A549 (cell line): ENCODE measurements around the gene RGL3. TPM values are rescaled to one million over a fixed set of nuclear protein-coding genes. Genes with fewer than 3 reads are reported as not detected.

Experiments used
- ATAC-seq, 2 experiments: fragments of 200-7000 bp in 1 of 2; fragments of >200 bp in 1 of 2; cut with Nextera tagmentation in 1 of 2; cut with Tn5 transposase in 1 of 2; 3 replicates each; pipeline versions ENCODE4 v1.8.0 to v1.9.1; 2018 to 2020; ENCODE audit warnings: mild to moderate bottlenecking in 1 of 2, moderate library complexity in 1 of 2
- CTCF ChIA-PET: fragments of 300-600 bp; sonication (Branson Sonifier 250); formaldehyde crosslinking; extraction: SDS; loops from one replicate; lab custom pipeline; 2021; ENCODE audit warnings: antibody characterized with exemption, inconsistent platforms; lab: Yijun Ruan, JAX
- POLR2A ChIA-PET: fragments of 350-600 bp; formaldehyde crosslinking; extraction: SDS; loops from one replicate; lab custom pipeline; 2021; ENCODE audit warnings: antibody characterized with exemption, inconsistent platforms; lab: Yijun Ruan, JAX
- DNase-seq, 2 experiments: peaks; one replicate each; pipeline versions ENCODE4 v3.0.0 to v3.0.0-alpha.2; 2011 to 2016; ENCODE audit warnings: low read depth in 1 of 2, low spot score in 1 of 2
- FAIRE-seq: peaks from 2 replicates; lab custom pipeline; 2011; peaks lifted over from hg19 to GRCh38; lab: Jason Lieb, UNC
- H3K27ac ChIP-seq, 2 experiments: fragments of >200 bp; sonication (Bioruptor Twin); formaldehyde crosslinking; 3 replicates each; pipeline ENCODE4 v1.5.1; 2016 to 2017
- H3K4me1 ChIP-seq: fragments of >200 bp; sonication (Bioruptor Twin); formaldehyde crosslinking; 3 replicates; pipeline ENCODE4 v1.6.1; 2016
- H3K4me2 ChIP-seq: fragments of >200 bp; sonication (Bioruptor Twin); formaldehyde crosslinking; 3 replicates; pipeline ENCODE4 v1.6.1; 2016
- H3K4me3 ChIP-seq: fragments of >200 bp; sonication (Bioruptor Twin); formaldehyde crosslinking; 3 replicates; pipeline ENCODE4 v1.5.1; 2016
- H3K9me3 ChIP-seq: fragments of >200 bp; sonication (Bioruptor Twin); formaldehyde crosslinking; 3 replicates; pipeline ENCODE4 v1.6.1; 2016
- CHD2 ChIP-seq: fragments of 150-350 bp; IDR thresholded peaks from 2 replicates; pipeline ENCODE4 v1.6.1; 2014; ENCODE audit warnings: low read length; ENCODE audit not compliant: partially characterized antibody
- EHMT2 ChIP-seq: fragments of 200-600 bp; sonication (generic); IDR thresholded peaks from 2 replicates; pipeline ENCODE4 v1.6.1; 2016; ENCODE audit warnings: antibody characterized with exemption, low read depth, mild to moderate bottlenecking, moderate library complexity
- FOSB ChIP-seq: fragments of 250-450 bp; sonication (Bioruptor Pico); IDR thresholded peaks from 2 replicates; pipeline ENCODE4 v1.5.0; 2020; ENCODE audit warnings: mild to moderate bottlenecking, moderate library complexity
- HDAC2 ChIP-seq: fragments of 200-600 bp; sonication (generic); IDR thresholded peaks from 2 replicates; pipeline ENCODE4 v1.6.1; 2016
- HEYL ChIP-seq: fragments of 250-450 bp; sonication (Bioruptor Pico); IDR thresholded peaks from 2 replicates; pipeline ENCODE4 v1.8.0; 2021; ENCODE audit warnings: mild to moderate bottlenecking, moderate library complexity
- HOXA7 ChIP-seq: fragments of 250-450 bp; sonication (Bioruptor Pico); IDR thresholded peaks from 2 replicates; pipeline ENCODE4 v1.5.0; 2020; ENCODE audit warnings: mild to moderate bottlenecking, moderate library complexity
- JUN ChIP-seq, 2 experiments: fragments of >200 bp; sonication (Bioruptor Twin); formaldehyde crosslinking; IDR thresholded peaks; 2 replicates in 1 of 2; 3 replicates in 1 of 2; pipeline ENCODE4 v1.6.1; 2016 to 2017
- KDM5A ChIP-seq: fragments of 200-600 bp; sonication (generic); IDR thresholded peaks from 2 replicates; pipeline ENCODE4 v1.6.1; 2016; ENCODE audit warnings: antibody characterized with exemption, mild to moderate bottlenecking
- MAFK ChIP-seq: fragments of 450-650 bp; IDR thresholded peaks from 2 replicates; pipeline ENCODE4 v1.6.1; 2014; ENCODE audit not compliant: partially characterized antibody
- MAZ ChIP-seq: fragments of 150-350 bp; IDR thresholded peaks from 2 replicates; pipeline ENCODE4 v1.6.1; 2014; ENCODE audit warnings: antibody characterized with exemption, low read depth, low read length, borderline replicate concordance
- MYC ChIP-seq: IDR thresholded peaks from 2 replicates; pipeline ENCODE4 v1.6.1; 2012; ENCODE audit warnings: mild to moderate bottlenecking, inconsistent platforms, low read length, improper control_type of control experiment, borderline replicate concordance
- NFE2L2 ChIP-seq: fragments of 150-350 bp; conservative IDR thresholded peaks from 2 replicates; pipeline ENCODE4 v1.6.1; 2014; ENCODE audit warnings: low read length
- POLR2A ChIP-seq: IDR thresholded peaks from 2 replicates; pipeline ENCODE4 v1.6.1; 2012; ENCODE audit warnings: mild to moderate bottlenecking, low read length
- SMC3 ChIP-seq: fragments of >200 bp; sonication (Bioruptor Twin); formaldehyde crosslinking; IDR thresholded peaks from 3 replicates; pipeline ENCODE4 v1.6.1; 2018; ENCODE audit warnings: inconsistent platforms
- TFCP2L1 ChIP-seq: fragments of 250-450 bp; sonication (Bioruptor Pico); IDR thresholded peaks from 2 replicates; pipeline ENCODE4 v1.5.0; 2021; ENCODE audit warnings: mild to moderate bottlenecking
- TP53 ChIP-seq: fragments of 250-450 bp; sonication (Bioruptor Pico); IDR thresholded peaks from 2 replicates; pipeline ENCODE4 v1.5.0; 2021; ENCODE audit warnings: mild to moderate bottlenecking, moderate library complexity
- ZC3H11A ChIP-seq: fragments of 450-650 bp; IDR thresholded peaks from 2 replicates; pipeline ENCODE4 v1.6.1; 2014; ENCODE audit warnings: antibody characterized with exemption, mild to moderate bottlenecking
- ZFP36 ChIP-seq: fragments of 450-650 bp; IDR thresholded peaks from 2 replicates; pipeline ENCODE4 v1.6.1; 2014; ENCODE audit warnings: borderline replicate concordance; ENCODE audit not compliant: partially characterized antibody
- WGBS: methylation state at CpG from one replicate; pipeline ENCODE4 v1.1.6; 2017; ENCODE audit errors: missing lambda C conversion rate; 5-methylcytosine and 5-hydroxymethylcytosine counted together
- polyA plus RNA-seq, 4 experiments: library from polyadenylated mRNA; depleted of rRNA in 3 of 4; stranded (reverse); fragments of >200 nt; fragmentation: RNase III in 1 of 4; extraction: RNeasy Plus Mini Kit Qiagen cat#74134 plus additional on column Dnase treatment in 1 of 4; gene quantifications; 2 replicates in 3 of 4; 3 replicates in 1 of 4; pipeline ENCODE4 v1.2.3, GENCODE V29; 2011 to 2017
- TF ChIP-seq, protein P1 (sequence below): fragments of >200 bp; sonication (Bioruptor Twin); formaldehyde crosslinking; IDR thresholded peaks from 3 replicates; pipeline ENCODE4 v1.6.1; 2016
- TF ChIP-seq, protein P2 (sequence below): fragments of 450-650 bp; IDR thresholded peaks from 2 replicates; pipeline ENCODE4 v1.6.1; 2014; ENCODE audit warnings: antibody characterized with exemption
- TF ChIP-seq, protein P3 (sequence below): IDR thresholded peaks from 2 replicates; pipeline ENCODE4 v1.6.1; 2012
- TF ChIP-seq, protein P4 (sequence below): fragments of 150-350 bp; IDR thresholded peaks from 2 replicates; pipeline ENCODE4 v1.6.1; 2014; ENCODE audit warnings: low read depth, mild to moderate bottlenecking, low read length

RGL3 gene
- polyA plus RNA-seq, 2 of the 4 experiments (the other 2 are of a cell fraction): 1.5 to 3.7 TPM

DNA sequence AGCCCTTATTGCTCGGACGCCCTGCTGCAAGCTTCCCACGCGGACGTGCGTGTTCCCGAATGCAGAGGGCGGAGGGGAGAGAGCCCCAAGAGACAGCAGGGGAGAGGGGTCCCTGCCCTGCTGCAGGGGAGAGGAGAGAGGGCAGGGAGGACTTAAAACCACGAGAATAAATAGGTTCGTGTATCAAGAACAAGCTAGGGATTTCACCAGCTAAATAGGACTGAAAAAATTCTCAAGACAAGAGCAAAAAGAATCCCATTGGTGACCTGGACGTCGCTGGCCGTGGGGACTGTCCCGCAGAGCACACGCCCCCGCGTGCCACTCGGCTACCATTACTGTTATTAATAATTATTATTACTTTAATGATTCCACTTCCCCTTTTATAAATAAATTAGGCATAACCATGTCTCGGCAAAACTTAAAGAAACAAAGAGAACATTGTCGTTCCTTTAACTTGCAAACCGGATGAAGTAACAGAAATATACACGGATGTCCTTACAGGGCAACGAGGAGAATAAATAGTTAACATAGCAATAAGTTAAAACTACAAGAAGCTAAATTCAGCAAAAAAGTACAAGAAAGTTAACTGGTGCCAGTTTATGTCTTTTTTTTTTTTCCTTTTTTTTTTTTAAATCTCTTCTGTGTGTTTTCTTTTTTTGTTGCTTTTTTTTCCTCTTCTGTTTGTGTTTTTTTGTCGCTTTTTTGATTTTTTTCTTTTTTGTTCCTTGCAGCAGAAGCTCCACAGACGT lies 32.9 kb upstream of the RGL3 start (continued):
- TF ChIP-seq, protein P1, sequence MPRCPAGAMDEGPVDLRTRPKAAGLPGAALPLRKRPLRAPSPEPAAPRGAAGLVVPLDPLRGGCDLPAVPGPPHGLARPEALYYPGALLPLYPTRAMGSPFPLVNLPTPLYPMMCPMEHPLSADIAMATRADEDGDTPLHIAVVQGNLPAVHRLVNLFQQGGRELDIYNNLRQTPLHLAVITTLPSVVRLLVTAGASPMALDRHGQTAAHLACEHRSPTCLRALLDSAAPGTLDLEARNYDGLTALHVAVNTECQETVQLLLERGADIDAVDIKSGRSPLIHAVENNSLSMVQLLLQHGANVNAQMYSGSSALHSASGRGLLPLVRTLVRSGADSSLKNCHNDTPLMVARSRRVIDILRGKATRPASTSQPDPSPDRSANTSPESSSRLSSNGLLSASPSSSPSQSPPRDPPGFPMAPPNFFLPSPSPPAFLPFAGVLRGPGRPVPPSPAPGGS: no peak

DNA sequence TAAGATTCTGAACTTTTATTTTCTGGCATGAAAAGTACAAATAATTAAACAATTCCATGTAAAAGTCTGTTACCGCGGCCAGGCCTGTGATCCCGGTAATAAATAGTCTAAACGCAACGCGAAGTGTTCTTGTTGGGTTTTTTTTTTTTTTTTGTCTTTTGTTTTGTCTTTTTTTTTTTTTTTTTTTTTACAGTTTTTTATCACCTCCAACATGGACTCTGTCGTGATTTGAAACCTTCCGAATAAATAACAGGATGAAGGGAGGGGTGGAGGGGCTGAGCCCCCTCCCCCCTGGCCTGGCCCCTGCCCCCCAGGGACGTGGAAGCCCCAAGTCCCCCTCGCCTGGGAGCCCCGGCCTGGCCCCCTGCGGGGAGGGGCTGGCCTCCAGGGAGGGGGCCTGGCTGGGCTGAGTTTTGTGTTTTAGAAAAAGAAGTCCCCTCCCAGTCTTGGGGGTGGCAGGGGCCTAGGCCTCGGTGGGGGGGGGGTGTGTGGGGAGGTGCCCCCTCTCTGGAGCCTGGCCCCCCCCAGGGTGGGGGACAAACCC lies 32.3 kb upstream of the RGL3 start:
- TF ChIP-seq, protein P2, sequence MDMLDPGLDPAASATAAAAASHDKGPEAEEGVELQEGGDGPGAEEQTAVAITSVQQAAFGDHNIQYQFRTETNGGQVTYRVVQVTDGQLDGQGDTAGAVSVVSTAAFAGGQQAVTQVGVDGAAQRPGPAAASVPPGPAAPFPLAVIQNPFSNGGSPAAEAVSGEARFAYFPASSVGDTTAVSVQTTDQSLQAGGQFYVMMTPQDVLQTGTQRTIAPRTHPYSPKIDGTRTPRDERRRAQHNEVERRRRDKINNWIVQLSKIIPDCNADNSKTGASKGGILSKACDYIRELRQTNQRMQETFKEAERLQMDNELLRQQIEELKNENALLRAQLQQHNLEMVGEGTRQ: no peak
- no peak for TF ChIP-seq TFCP2L1
- Histone ChIP-seq H3K4me2 (no peak overlapping the region), H3K4me3 (no peak overlapping the region), H3K27ac (no peak overlapping the region), H3K9me3 (no peaks in the 10 kb centered on the region), H3K4me1 (no peaks in the 10 kb centered on the region)
- FAIRE-seq: no peak
- ATAC-seq: no peak
- POLR2A ChIA-PET: no interaction called here
- WGBS: 86% methylated on average over 8 of the region's 13 CpGs
- no peak for DNase-seq
- CTCF ChIA-PET: interaction anchor here (2.3 kb wide), 1 partner anchor 31 kb away, joined by 10 read pairs; no protein-coding TSS in a partner anchor

DNA sequence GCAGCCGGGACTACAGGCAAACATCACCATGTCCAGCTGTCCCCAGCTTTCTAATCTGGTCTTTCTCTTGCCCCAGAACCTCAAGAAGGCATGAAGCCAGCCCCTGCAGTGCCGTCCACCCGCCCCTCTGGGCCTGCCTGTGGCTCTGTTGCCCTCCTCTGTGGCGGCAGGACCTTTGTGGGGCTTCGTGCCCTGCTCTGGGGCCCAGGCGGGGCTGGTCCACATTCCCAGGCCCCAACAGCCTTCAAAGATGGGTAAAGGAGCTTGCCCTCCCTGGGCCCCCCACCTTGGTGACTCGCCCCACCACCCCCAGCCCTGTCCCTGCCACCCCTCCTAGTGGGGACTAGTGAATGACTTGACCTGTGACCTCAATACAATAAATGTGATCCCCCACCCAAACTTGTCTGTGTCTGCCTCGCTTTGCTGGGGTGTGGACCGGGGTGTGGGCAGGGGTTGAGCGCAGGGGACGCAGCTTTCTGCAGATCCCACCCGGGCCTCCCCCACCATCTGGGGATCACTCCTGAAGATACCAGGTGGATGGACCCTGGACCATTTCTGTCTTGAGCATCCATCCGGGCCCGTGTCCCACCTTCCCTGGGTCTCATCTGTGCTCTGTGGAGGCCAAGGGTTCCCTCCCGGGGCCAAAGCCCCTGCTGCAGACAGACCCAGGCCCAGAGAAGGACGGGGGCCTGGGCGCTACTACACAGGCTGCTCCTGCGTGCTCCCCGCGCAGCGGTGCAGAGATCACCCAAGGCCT lies 31.6 kb upstream of the RGL3 start:
- POLR2A ChIA-PET: no interaction called here
- FAIRE-seq (no peak), ATAC-seq (no peak), DNase-seq (no peak)
- H3K4me1 ChIP-seq: no peaks in the 10 kb centered on the region
- no peak overlapping the region for H3K4me2 ChIP-seq
- 89% methylated on average over 13 of the region's 21 CpGs for WGBS
- CTCF ChIA-PET: interaction anchor here (1.0 to 2.3 kb wide), 3 partner anchors 29 to 208 kb away, joined by 3 to 10 read pairs (median 3); no protein-coding TSS in a partner anchor
- no peak overlapping the region for H3K4me3 ChIP-seq
- no peak for TF ChIP-seq ZFP36
- TF ChIP-seq CHD2: no peak
- TF ChIP-seq KDM5A: no peak
- TF ChIP-seq EHMT2: no peak
- TF ChIP-seq, protein P3, sequence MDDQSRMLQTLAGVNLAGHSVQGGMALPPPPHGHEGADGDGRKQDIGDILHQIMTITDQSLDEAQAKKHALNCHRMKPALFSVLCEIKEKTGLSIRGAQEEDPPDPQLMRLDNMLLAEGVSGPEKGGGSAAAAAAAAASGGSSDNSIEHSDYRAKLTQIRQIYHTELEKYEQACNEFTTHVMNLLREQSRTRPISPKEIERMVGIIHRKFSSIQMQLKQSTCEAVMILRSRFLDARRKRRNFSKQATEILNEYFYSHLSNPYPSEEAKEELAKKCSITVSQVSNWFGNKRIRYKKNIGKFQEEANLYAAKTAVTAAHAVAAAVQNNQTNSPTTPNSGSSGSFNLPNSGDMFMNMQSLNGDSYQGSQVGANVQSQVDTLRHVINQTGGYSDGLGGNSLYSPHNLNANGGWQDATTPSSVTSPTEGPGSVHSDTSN: no peak
- no peak for TF ChIP-seq TP53
- no peak for TF ChIP-seq MYC
- no peak for TF ChIP-seq FOSB (CRISPR knock-in tag)
- TF ChIP-seq, protein P4, sequence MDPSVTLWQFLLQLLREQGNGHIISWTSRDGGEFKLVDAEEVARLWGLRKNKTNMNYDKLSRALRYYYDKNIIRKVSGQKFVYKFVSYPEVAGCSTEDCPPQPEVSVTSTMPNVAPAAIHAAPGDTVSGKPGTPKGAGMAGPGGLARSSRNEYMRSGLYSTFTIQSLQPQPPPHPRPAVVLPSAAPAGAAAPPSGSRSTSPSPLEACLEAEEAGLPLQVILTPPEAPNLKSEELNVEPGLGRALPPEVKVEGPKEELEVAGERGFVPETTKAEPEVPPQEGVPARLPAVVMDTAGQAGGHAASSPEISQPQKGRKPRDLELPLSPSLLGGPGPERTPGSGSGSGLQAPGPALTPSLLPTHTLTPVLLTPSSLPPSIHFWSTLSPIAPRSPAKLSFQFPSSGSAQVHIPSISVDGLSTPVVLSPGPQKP: no peak
- TF ChIP-seq POLR2A: no peak
- no peak for TF ChIP-seq HEYL (CRISPR knock-in tag)
- TF ChIP-seq ZC3H11A: no peak
- TF ChIP-seq MAZ: no peak
- no peak for TF ChIP-seq HDAC2
- no peak for TF ChIP-seq SMC3
- no peak for TF ChIP-seq JUN (IDR thresholded peaks at IDR 0.05)
- no peak for TF ChIP-seq HOXA7
- no peak for TF ChIP-seq MAFK
- TF ChIP-seq, protein P2: no peak
- TF ChIP-seq NFE2L2: no peak
- no peak overlapping the region for H3K27ac ChIP-seq
- H3K9me3 ChIP-seq: no peaks in the 10 kb centered on the region
